HUDEP-2 (cell line): Measurements from ENCODE around the gene ACOT12.
A peak's percentile ranks its signal among the peaks of the same experiment; 100 is the strongest.
"Not testable (repeated sequence)": the region's sequence is repeated elsewhere in the genome, so short reads cannot be mapped to it uniquely, and the experiment has no call there.

ENCODE experiments used
- DNase-seq, 76 experiments: peaks; one replicate each; lab custom pipeline; 2025; ENCODE audit not compliant: unreplicated experiment in 76 of 76; lab: John Stamatoyannopoulos, UW

ACOT12 gene

DNA sequence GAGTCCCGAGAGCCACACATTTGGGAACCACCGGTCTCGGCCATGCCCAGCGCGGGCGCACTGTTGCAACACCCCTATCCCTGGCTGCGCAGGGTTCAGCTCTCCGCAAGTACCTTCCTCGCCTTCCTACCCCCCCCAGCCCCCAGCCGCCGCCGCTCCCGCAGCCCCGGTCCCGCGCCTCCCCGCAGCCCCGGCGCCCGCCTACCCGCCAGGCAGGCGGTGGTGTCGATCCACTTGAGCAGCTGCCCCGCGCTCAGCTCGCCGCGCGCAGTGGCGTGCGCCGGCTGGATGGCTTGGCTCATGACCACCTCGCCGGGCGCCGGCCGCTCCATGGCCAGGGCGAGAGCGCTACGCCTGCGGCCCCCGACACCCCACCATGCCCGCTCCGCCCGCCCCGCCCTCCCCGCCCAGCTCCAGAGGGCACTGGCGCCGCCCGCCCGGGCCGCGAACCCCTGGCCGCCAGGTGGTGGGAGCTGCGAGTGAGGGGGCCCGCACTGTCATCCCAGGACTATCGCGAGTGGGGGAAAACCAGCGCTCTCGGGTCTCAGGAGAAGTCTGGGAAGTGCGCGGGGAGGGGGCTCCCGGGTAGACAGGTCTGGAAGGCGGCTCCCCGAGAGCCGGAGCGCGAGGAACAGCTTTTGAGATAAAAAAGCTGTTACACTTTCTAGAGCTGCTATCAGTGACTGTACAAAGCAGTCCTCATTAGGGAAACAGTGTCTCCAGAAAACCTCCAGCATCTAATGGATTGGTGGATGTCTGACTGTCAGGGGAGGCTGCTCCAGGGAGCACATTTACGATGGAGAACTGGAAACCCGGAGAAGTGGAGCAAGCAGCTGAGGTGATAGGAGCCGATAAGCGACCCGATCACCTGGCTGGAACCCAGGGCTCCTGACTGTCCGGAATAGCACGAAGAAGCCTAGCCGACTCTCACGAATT, at the start of gene ACOT12:
TSS of gene ACOT12 (minus strand) at position 352 of the 936 bp plus-strand sequence. CDS start at position 332, 20 bp downstream.
- DNase-seq: no peak

DNA sequence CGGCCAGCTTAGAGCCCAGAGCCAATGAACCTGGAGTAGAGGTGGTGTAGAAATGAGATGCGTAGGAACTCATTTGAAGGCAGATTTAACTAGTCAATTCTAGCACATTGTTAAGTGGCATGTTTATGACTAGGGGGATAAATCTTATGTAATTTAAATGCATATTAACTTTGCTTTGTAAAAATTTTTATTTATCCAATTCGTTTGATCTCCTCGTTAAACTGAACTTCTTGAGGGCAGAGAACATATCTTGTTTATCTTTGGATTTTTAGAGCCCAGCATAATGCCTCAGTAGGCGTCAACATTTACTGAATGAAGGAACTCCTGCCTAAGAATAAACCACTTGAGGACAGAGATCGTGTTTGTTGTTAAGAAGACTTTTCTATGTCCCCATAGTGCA, 41.1 kb upstream of the ACOT12 start:
- DNase-seq: no peak

DNA sequence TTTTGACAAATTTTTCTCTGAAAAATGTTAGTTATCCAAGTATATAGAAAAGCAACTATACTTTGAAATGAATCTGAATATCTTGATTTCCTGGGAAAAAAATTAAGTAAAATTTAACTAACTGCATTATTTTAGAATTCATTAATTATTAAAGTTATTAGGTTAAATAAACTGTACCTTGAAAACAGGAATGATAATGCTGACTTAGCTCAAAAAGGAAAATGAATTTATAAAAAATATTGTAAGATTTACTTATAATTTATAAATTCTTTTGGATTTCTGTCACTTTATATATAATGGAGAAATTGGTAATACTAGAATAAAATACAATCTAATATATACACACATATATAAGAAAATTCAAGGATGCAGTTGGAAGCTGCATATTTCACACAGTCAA, 36.1 kb upstream of the ACOT12 start:
- no peak for DNase-seq

DNA sequence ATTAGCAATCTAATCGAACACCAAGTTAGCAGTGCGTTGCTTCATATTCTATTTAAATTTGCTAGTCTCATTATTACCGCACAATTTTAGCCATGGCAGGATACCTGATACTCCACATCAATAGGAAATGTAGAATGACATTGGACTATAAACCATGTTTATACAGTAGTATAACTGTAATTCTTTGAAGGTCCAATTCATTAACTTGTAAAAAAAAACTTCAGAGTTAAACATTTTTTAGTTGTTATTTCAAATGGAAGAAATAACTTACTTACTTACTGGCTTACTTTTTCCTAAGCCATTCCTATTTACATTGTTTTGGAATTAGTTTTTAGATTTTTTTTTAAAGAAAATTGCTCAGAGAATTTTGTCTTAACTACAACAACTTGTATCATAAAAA, 35.4 kb upstream of the ACOT12 start:
- DNase-seq: no peak

DNA sequence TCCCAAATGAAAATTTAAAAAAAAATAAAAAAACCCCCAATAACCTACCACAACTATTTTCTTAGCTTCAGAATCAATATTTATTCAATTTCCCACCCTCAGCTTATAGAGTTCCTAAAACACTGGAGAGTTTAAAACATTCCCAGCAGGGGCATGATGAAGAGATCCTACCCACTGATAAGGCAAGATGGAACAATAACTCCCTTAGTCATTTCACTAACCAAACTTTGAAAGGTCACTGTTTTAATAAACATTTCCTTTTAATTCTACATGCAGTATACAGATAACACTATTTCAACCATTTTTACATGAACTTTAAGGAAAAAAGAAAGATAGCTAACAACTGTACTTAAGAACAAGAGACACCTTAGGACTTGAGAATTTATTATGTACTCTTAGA, 34.9 kb upstream of the ACOT12 start:
- DNase-seq: no peak

DNA sequence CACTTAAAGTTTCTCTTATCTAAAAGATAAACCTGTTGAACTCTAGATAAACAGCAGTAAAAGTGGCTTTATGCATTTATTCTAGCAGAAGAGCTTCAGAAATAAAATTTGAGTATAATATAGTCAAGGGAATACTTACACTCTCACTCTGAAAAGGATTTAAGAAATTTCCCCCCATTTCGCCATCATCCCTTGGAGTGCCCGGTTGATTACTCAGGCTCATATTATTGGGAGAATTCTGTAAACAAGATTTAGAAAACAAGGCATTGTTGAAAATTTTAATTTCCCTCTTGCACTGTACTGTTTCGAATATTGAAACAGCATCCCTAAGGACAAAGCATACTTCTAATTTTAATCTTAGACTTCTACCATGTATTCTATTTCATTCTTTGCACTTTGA, 34.5 kb upstream of the ACOT12 start:
- DNase-seq: no peak

DNA sequence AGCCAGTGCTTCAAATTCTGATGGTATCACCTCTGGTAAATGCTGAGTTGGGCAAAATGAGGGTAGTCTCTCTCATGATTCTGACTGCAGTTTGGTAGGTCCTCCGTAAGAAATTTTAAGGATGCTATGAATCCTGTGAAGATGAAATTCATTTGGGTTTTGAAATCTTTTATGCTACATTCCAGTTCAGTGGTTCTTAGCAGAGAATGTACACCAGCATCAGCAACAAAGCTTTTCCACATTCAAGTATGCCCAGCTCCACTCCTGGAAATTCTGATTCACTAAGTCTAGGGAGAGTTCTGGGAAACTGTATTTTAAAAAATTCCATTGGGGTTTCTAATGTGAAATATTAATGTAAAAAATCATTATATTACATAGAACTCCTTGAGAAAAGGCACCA, 33.6 kb upstream of the ACOT12 start:
- no peak for DNase-seq

DNA sequence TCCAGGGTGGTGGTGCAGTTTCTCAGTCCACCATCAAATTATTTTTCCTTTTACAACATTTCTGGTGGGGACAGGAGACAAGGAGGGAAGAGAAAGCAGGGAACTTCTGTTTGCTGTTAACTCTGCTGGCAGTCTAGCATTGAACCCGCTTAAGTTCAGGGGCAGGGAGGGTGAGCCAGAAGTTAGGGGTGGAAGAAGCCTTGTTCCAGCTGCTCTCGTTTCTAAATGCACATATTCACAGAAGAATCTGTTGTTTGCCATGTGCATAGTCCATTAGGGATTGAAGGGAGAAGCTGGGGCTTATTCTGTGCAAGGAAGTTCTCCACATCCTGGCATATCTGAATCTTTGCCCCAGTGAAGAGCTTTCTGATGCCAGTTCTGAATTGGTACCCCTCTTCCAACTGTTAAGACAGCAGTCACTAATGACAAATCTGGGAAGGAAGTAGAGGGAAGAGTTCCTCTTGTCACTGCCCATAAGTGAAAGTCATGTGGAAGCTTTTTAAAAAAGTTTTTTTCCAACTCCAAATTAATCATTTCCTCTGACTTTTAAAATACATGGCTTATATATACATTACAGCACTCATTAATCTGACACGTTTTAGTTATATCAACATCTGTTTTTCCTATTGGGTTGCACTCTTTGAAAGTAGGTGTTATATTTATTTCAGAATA, 32.6 kb upstream of the ACOT12 start:
- DNase-seq: no peak

DNA sequence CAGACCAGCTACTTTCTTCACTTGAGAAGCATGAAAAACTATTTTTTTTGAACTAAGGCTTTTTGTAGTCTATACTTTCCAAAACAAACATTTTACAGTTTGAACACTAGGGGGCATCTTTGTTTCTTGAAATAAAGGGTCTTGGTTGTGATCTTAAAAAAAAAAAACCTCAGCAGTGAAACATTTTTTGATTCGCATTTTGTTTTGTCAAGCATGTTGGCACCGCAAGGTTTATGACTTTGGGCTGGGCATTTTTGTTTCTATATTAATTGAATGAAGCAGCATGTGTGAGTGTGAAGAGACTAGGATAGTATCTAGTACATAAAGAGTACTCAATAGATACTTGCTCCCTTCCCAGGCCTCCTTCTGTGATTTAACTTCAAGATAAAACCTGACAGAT, 31.6 kb upstream of the ACOT12 start:
- peak in 18 of 76 experiments; percentile 1 to 40 (median 7) for DNase-seq

DNA sequence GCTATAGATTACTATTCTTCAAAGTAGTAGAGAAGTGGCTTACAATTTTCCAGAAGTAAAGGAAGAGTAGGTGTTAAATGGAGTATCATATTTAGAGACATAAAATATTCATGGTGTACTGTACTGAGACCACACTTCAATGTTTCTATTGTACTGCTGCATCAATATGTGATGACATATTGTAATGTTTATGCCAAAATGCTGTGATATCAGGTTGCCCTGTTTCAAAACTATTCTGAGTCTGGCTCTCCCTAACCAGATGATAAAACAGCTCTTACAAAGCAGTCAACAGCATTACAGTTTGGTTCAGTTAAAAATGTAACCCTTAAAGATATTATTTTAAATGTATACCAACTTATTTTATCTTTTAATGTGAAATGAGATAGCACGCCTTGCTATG, 30.8 kb upstream of the ACOT12 start:
- no peak for DNase-seq

DNA sequence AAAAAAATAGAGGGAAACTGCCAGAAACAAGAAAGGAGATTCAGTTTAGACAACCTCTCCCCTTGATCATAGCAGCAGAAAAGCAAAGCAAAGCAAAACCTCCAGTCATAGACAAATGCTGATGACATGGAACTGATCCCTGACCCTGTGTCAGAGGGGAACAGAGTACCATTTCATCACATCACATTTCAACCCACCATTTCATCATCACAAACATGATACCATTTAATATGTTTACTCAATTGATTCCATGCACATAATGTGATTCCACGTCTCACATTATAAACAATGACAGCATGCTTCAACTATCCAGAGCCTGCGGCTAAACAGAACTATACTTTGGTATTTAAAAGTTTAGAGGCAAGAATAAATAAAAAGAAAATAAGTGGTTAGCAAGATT, 28.7 kb upstream of the ACOT12 start:
- no peak for DNase-seq

DNA sequence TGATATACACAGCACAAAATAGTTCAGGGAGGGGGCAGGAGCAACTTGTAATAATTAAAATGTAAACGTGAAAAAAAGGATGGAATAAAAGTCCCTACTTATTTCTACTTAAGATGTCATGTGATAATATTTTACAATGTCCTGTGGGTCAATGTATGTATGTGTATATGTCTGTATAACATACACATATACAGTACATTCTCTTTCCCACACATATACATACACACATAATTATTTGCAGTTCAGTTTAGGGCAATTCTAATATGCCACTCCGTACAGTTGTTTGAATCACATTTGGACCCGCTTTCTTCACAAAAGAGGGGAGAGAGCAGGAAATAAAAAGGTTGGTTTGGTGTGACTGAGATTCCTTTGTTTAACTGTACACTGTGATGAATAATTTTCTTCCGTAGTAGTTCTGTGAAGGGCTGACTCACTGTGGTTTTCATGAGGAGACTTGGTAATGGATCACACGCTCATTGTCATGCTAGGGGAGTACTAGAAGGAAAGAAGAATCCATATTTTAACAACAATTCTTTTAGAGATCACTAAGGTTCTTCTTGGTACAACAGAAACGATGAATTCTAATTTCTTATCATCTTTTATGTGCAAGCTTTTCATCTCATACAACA, 26.2 kb upstream of the ACOT12 start:
- no peak for DNase-seq

DNA sequence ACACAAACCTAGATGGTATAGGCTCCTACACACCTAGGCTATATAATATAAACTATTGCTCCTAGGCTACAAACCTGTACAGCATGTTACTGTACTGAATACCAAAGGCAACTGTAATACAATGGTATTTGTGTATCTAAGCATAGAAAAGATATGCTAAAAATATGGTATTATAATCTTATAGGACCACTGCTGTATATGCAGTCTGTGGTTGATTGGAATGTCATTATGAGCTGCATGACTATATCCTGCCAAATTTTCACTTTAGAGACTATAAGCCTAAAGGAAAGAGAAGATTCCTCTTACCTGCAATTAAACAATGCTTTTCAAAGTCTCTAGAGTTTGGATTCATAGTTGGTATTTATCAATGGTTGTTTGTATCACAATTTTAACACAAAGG, 24.7 kb upstream of the ACOT12 start:
- DNase-seq: no peak

DNA sequence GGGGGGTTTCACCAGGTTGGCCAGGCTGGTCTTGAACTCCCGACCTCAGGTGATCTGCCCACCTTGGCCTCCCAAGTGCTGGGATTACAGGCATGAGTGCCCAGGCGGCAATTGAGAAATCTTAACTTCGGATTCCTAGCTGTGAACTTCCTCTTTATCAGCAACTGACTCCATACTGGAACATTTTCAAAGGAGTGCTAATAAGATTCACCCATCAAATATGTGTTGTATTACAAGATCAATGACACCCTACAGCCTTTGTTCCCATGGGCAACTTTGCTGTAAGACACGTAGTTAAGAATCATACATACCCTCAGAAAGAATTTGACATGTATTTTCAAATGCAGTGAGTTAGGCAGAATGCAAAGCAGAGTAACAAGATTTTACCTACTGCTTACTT, 23.1 kb upstream of the ACOT12 start:
- no peak for DNase-seq

DNA sequence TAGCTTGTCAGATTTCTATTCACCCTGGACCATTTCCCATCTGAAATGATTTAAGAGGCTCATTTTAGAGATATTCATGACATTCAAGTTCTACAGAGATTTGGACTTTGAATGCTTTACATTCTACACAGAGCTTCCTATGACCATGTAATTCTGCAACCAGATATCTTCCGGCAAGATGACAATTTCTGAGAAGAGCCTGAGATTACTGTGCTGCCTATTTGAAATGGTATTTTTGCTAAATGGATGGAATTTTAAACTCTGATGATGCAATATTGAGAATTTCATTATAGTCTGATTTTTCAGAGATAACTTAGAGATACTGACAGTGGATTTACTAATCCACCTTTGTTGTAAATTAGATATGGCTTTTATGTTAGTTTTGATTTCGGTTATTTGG, 16.0 kb upstream of the ACOT12 start:
- no peak for DNase-seq

DNA sequence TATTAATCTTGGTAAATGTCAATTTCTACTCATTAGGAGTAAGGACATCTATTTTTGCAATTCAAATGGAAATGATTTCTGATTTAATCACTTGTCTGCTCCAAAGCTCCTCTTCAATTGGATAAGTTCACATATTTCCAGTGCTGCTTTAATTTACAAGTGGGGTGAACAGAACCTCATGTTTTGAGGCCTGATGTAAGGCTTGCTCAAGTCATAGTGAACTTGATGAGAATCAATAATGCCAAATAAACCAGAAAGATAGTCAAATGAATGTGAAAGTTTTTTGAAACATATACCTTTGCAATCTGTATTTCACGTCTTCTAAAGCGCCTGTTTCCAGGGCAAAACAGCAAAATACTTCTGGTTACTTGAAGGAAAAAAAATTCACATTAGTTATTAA, 15.4 kb upstream of the ACOT12 start:
- no peak for DNase-seq

DNA sequence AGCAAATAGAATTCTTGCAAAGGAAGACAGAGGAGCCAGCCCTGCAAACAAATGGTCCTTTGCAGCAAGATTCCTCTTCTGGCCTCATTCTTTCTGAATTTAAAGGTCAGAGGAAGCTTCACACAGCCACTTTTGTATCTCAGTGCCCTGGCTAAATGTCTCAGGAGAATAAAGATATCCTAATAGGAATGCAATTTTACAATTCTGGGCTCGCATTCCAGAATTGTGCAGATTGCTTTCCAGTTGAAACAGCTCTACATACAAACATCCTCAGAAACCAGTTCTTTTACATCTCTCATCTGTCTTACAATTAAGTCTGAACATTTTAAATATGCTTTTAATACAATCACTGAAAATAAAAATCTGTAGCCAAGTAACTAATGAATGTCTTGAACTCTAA, 14.6 kb upstream of the ACOT12 start:
- no peak for DNase-seq

DNA sequence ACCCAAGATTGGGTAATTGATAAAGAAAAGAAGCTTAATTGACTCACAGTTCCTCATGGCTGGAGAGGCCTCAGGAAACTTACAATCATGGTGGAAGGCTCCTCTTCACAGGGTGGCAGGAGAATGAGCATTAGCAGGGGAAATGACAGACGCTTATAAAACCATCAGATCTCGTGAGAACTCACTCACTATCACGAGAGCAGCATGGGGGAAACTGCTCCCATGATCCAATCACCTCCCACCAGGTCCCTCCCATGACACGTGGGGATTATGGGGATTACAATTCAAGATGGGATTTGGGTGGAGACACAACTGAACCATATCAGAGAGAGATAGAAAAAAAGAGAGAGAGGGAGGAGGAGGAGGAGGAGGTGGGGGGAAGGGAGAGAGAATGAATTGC, 13.9 kb upstream of the ACOT12 start:
- not testable (repeated sequence) for DNase-seq

DNA sequence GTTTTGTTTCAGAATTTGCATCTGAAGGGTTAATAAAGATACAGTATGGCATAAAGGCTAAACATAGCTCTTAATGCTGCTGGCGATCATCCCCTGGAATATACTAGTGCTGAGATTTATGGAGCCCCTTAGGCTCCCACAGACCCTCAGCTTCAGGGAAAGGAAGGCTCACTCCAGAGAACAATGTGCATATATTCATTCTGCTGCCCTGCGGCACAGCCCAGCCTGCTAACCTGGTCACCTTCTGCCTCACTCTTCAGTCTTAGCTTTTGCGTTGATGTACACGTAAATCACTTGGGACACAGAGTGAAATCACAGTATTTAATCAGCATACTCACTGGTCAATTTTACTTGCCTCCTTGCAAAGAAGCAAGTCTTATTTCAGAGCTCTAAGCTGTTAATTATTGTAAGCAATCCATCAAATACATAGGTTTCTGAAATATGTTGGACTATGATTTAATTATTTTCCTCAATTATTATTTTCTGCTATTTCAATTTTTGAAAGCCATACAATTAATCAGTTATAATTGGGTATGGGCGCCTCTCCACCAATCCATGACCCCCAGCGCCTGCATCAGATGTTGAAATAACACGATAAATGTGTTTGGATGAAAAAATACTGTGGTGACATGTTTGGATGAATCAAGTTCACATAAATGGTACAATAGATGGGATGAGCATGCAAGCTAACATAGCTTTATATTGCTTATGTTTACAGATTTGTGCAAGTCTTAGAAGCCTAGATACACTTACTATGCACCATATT, 11.4 kb upstream of the ACOT12 start:
- DNase-seq: no peak

DNA sequence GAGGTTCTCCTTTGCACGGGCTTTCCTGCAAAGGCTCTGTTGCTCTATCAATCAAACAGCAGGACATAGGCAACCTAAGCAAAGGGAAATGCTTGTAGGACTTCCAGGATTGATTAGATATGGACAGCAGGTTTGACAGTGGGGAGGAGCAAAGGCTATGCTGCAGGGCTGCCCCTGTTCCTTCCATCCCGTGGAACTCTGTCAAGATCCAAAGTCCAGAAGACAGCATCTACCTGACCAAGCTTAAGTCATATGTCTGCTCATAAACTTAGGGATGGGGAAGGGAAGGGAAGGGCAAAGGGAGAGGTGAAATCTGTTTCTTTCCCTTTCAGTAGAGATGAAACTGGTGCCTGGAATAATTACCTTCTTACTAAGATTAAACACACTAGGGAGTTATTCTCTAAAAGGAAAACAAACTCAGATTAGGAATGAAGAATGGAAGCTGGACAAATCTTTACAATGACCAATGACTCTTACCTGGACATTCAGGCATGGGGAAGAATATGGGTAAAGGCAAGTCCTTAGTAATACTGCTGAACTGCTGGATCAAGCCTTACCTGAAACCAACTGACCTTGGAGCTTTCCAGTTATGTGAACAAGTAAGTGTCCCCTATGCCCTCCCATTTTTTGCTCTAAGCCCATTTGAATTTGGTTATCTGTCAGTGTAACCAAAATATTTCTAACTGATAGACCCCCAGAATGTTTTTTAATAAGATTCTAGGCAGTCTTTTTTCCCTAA, 8.4 kb upstream of the ACOT12 start:
- DNase-seq: no peak
